Progenitor cell of endocrine pancreas (in vitro differentiated cells): Measurements from ENCODE around the gene ME3. TPM values are rescaled to one million over a fixed set of nuclear protein-coding genes. Genes with fewer than 3 reads are reported as not detected.

ENCODE experiments used
- DNase-seq: peaks from one replicate; pipeline ENCODE4 v3.0.0; 2021; ENCODE audit warnings: low spot score; ENCODE audit not compliant: unreplicated experiment
- H3K27ac Mint-ChIP-seq: 2 replicates; pipeline ENCODE4 v1.8.0; 2021; ENCODE audit warnings: mild to moderate bottlenecking, moderate library complexity, mixed read lengths
- H3K27me3 Mint-ChIP-seq: 2 replicates; pipeline ENCODE4 v1.8.0; 2021; ENCODE audit warnings: mixed read lengths
- H3K36me3 Mint-ChIP-seq: 2 replicates; pipeline ENCODE4 v1.8.0; 2022; ENCODE audit warnings: mixed read lengths; ENCODE audit not compliant: insufficient read depth
- H3K4me1 Mint-ChIP-seq: 2 replicates; pipeline ENCODE4 v1.8.0; 2021; ENCODE audit warnings: low read depth, mixed read lengths
- H3K4me3 Mint-ChIP-seq: 2 replicates; pipeline ENCODE4 v1.8.0; 2021; ENCODE audit warnings: low read depth, mild to moderate bottlenecking, moderate library complexity, mixed read lengths
- H3K9me3 Mint-ChIP-seq: 2 replicates; pipeline ENCODE4 v1.8.0; 2021; ENCODE audit warnings: low read depth, mixed read lengths
- total RNA-seq: library from RNA; stranded (reverse); gene quantifications from 2 replicates; pipeline ENCODE4 v1.2.1, GENCODE V29; 2021
- TF ChIP-seq, protein P1 (sequence below): fragments of 200-600 bp; sonication (generic); IDR thresholded peaks from one replicate; pipeline ENCODE4 v1.5.0; 2021; ENCODE audit warnings: antibody characterized with exemption, mild to moderate bottlenecking; ENCODE audit not compliant: unreplicated experiment

Gene ME3
- total RNA-seq, 1 donor from 2014 or later, result 8.6 TPM

DNA sequence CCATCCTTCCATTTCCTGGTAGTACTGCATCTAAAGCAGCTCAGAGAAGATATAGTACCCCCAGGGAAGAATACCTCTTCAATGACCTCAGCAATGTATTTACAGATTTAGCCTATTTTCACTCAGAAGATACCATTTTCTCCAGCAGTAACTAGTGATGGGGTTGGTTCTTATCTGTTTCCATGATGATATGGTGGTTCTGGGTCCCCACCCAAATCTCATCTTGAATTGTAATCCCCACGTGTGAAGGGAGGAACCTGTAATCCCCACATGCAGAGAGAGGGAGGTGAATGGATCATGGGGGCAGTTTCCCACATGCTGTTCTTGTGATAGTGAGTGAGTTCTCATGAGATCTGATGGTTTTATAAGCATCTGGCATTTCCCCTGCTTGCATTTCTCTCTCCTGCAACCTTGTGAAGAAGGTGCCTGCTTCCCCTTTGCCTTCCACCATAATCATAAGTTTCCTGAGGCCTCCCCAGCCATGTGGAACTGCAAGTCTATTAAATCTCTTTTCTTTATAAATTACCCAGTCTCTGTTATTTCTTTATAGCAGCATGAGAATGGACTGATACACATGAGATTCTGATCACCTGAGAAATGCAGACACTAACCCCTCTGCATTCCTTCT lies 158.6 kb downstream of the ME3 start:
- H3K27me3 Mint-ChIP-seq, result no peaks in the 10 kb centered on the region
- DNase-seq, result no peak

DNA sequence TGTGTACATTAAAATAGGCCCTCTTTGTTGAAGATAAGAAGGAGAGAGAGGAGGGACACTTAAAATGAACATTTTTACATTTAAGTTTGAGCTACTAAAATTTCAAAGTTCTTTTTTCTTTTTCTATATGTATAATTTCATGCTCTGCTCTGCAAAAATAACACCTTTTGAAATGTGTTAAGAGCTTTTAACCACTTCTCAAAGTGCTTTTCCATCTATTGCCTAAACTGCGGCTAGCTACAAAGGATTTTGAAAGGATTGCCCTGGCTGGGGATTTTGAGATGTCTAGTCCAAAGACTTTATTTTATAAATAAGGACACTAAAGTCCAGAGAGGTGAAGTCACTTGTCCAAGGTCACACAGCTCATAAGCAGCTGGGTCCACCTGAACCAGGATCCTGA lies 159.3 kb downstream of the ME3 start:
- DNase-seq, result no peak
- H3K9me3 Mint-ChIP-seq, result no peaks in the 10 kb centered on the region
- H3K4me3 Mint-ChIP-seq, result no peak overlapping the region
- H3K36me3 Mint-ChIP-seq, result no peaks in the 10 kb centered on the region
- TF ChIP-seq, protein P1, sequence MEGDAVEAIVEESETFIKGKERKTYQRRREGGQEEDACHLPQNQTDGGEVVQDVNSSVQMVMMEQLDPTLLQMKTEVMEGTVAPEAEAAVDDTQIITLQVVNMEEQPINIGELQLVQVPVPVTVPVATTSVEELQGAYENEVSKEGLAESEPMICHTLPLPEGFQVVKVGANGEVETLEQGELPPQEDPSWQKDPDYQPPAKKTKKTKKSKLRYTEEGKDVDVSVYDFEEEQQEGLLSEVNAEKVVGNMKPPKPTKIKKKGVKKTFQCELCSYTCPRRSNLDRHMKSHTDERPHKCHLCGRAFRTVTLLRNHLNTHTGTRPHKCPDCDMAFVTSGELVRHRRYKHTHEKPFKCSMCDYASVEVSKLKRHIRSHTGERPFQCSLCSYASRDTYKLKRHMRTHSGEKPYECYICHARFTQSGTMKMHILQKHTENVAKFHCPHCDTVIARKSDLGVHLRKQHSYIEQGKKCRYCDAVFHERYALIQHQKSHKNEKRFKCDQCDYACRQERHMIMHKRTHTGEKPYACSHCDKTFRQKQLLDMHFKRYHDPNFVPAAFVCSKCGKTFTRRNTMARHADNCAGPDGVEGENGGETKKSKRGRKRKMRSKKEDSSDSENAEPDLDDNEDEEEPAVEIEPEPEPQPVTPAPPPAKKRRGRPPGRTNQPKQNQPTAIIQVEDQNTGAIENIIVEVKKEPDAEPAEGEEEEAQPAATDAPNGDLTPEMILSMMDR, result no peak
- peaks cover 25% of the 10 kb centered on the region for H3K4me1 Mint-ChIP-seq
- no peak overlapping the region for H3K27ac Mint-ChIP-seq
- no peaks in the 10 kb centered on the region for H3K27me3 Mint-ChIP-seq

More for the DNA sequence above, 158.6 kb downstream of the ME3 start:
- no peak overlapping the region for H3K4me3 Mint-ChIP-seq
- H3K9me3 Mint-ChIP-seq, result no peaks in the 10 kb centered on the region
- H3K27ac Mint-ChIP-seq, result peak overlapping the region; percentile 23
- TF ChIP-seq, protein P1, result no peak
- peaks cover 32% of the 10 kb centered on the region for H3K4me1 Mint-ChIP-seq
- H3K36me3 Mint-ChIP-seq, result no peaks in the 10 kb centered on the region

DNA sequence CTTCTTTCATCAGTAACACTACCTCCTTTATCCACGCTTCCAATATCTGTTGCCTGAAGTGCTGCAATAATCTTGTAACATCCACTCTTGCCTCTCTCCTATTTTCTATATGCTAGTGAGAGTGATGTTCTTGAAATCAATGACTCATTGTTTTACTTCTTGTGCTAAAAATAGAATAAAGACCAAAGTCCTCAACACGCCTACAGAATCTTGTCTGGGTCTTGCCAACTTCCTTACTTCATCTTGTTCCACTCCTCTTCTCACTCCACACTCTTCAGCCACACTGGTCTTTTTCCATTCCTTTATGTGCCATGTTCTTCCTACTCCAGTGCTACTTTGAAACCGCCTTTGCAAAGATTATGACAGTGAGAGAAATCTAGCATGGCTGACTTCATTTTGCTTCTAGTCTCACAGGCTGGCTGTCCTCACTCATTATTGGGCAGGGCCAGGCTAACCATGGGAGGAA lies 161.3 kb downstream of the ME3 start:
- Mint-ChIP-seq H3K9me3 (no peaks in the 10 kb centered on the region), H3K4me1 (peaks cover 10% of the 10 kb centered on the region), H3K36me3 (no peaks in the 10 kb centered on the region), H3K27me3 (no peaks in the 10 kb centered on the region), H3K4me3 (no peak overlapping the region), H3K27ac (no peak overlapping the region)
- no peak for DNase-seq
- TF ChIP-seq, protein P1, result no peak

DNA sequence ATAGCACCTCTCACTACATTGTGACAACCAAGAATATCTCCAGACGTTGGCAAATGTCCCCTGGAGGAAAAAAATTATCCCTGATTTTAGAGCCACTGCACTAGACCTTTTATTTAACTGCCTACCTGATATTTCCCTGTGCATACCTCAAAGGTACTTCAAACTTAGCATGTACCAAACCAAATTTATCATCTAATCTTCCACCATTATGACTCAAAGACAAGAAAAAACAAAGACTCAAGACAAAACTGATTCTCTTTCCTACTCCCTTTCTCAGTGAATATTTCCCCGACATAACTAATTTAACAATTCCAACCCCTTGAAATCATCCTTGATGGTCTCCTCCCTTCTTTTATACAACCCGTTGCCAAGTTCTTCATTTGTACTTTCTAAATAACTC lies 161.7 kb downstream of the ME3 start:
- H3K9me3 Mint-ChIP-seq, result no peaks in the 10 kb centered on the region
- no peak for DNase-seq
- H3K27me3 Mint-ChIP-seq, result no peaks in the 10 kb centered on the region
- H3K27ac Mint-ChIP-seq, result no peak overlapping the region
- TF ChIP-seq, protein P1, result no peak
- H3K4me1 Mint-ChIP-seq, result peaks cover 7% of the 10 kb centered on the region
- H3K36me3 Mint-ChIP-seq, result no peaks in the 10 kb centered on the region
- no peak overlapping the region for H3K4me3 Mint-ChIP-seq

DNA sequence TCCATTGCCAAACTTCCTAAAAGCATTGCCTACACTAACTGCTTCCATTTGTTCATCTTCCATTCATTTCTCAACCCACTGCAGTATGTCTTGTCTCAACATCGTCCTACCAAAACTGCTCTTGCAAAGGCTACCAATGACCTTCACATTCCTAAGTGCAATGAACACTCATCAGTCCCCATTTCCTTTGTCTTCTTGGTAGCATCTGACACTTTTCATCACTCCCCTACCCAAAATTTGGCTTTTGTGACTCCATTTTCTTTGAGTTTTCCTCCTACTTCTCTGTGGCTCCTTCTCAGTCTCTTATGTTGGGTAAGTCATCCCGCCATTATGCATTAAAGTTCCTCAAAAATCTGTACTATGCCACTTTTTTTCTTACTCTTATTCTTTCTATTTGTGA lies 162.3 kb downstream of the ME3 start:
- H3K36me3 Mint-ChIP-seq, result no peaks in the 10 kb centered on the region
- H3K27ac Mint-ChIP-seq, result no peak overlapping the region
- TF ChIP-seq, protein P1, result no peak

More for the DNA sequence above, 162.3 kb downstream of the ME3 start:
- no peak for DNase-seq
- H3K27me3 Mint-ChIP-seq, result no peaks in the 10 kb centered on the region
- no peak overlapping the region for H3K4me3 Mint-ChIP-seq
- H3K9me3 Mint-ChIP-seq, result no peaks in the 10 kb centered on the region
- peaks cover 4% of the 10 kb centered on the region for H3K4me1 Mint-ChIP-seq
